GM23338 (cell line): Measurements from ENCODE around the gene ITIH3. TPM values are rescaled to one million over a fixed set of nuclear protein-coding genes. Genes with fewer than 3 reads are reported as not detected.

Experiments
- ATAC-seq: fragments of 200-7000 bp; cut with Tn5 transposase; 3 replicates; pipeline ENCODE4 v1.9.1; 2020
- DNase-seq: peaks from one replicate; pipeline ENCODE4 v3.0.0-alpha.2; 2015; ENCODE audit warnings: low spot score
- H2AFZ ChIP-seq: fragments of 200-600 bp; sonication (generic); 2 replicates; pipeline ENCODE4 v1.8.0; 2016; ENCODE audit warnings: antibody characterized with exemption, mild to moderate bottlenecking, moderate library complexity
- H3F3A ChIP-seq: fragments of 200-600 bp; sonication (generic); replicated peaks from 2 replicates; pipeline ENCODE4 v1.8.0; 2017; ENCODE audit warnings: antibody characterized with exemption, mixed run types, low read depth
- H3K27ac ChIP-seq: fragments of 200-600 bp; sonication (generic); 2 replicates; pipeline ENCODE4 v1.6.1; 2016; ENCODE audit warnings: low read depth
- H3K27me3 ChIP-seq: fragments of 200-600 bp; sonication (generic); 2 replicates; pipeline ENCODE4 v1.8.0; 2016; ENCODE audit warnings: mild to moderate bottlenecking, mixed run types, moderate library complexity; ENCODE audit not compliant: insufficient read depth
- H3K36me3 ChIP-seq: fragments of 200-600 bp; sonication (generic); 2 replicates; pipeline ENCODE4 v1.8.0; 2016; ENCODE audit warnings: mild to moderate bottlenecking; ENCODE audit not compliant: insufficient read depth
- H3K4me1 ChIP-seq: fragments of 200-600 bp; sonication (generic); 2 replicates; pipeline ENCODE4 v1.8.0; 2016; ENCODE audit warnings: mild to moderate bottlenecking, moderate library complexity; ENCODE audit not compliant: insufficient read depth
- H3K4me2 ChIP-seq: fragments of 200-600 bp; sonication (generic); 2 replicates; pipeline ENCODE4 v1.7.1; 2017; ENCODE audit warnings: mixed run types
- H3K4me3 ChIP-seq: fragments of 200-600 bp; sonication (generic); 2 replicates; pipeline ENCODE4 v1.6.1; 2016; ENCODE audit warnings: mixed run types
- H3K79me2 ChIP-seq: fragments of 200-600 bp; sonication (generic); replicated peaks from 2 replicates; pipeline ENCODE4 v1.8.0; 2017; ENCODE audit warnings: mild to moderate bottlenecking; ENCODE audit not compliant: insufficient read depth
- H3K9me2 ChIP-seq: fragments of 200-600 bp; sonication (generic); 2 replicates; pipeline ENCODE4 v1.8.0; 2017; ENCODE audit not compliant: insufficient read depth
- H4K20me1 ChIP-seq: fragments of 200-600 bp; sonication (generic); replicated peaks from 2 replicates; pipeline ENCODE4 v1.8.0; 2017; ENCODE audit warnings: mild to moderate bottlenecking; ENCODE audit not compliant: insufficient read depth
- H3K27ac Mint-ChIP-seq: 2 replicates; pipeline ENCODE4 v1.8.0; 2020; ENCODE audit warnings: inconsistent platforms, mild to moderate bottlenecking, moderate library complexity, mixed read lengths
- H3K27me3 Mint-ChIP-seq: 3 replicates; pipeline ENCODE4 v1.8.0; 2022; ENCODE audit warnings: low read depth, mild to moderate bottlenecking, moderate library complexity, mixed read lengths, inconsistent platforms; ENCODE audit not compliant: insufficient read depth, poor library complexity
- H3K36me3 Mint-ChIP-seq: 3 replicates; pipeline ENCODE4 v1.8.0; 2021; ENCODE audit warnings: low read depth, mild to moderate bottlenecking, inconsistent platforms, moderate library complexity, mixed read lengths
- H3K4me1 Mint-ChIP-seq: 3 replicates; pipeline ENCODE4 v1.8.0; 2020; ENCODE audit warnings: mild to moderate bottlenecking, inconsistent platforms, mixed read lengths
- H3K4me3 Mint-ChIP-seq: 3 replicates; pipeline ENCODE4 v1.8.0; 2021; ENCODE audit warnings: moderate library complexity, mild to moderate bottlenecking, inconsistent platforms, mixed read lengths
- H3K9me3 Mint-ChIP-seq: 3 replicates; pipeline ENCODE4 v1.8.0; 2020; ENCODE audit warnings: moderate library complexity, mild to moderate bottlenecking, inconsistent platforms, mixed read lengths
- CREB1 ChIP-seq: fragments of 250-450 bp; sonication (Bioruptor Pico); IDR thresholded peaks from 2 replicates; pipeline ENCODE4 v1.5.0; 2020; ENCODE audit warnings: low read depth, mild to moderate bottlenecking, moderate library complexity
- EZH2phosphoT487 ChIP-seq: fragments of 200-600 bp; sonication (generic); IDR thresholded peaks from one replicate; pipeline ENCODE4 v1.8.1; 2018; ENCODE audit warnings: antibody characterized with exemption; ENCODE audit not compliant: unreplicated experiment
- JUNB ChIP-seq: IDR thresholded peaks from one replicate; pipeline ENCODE4 v1.6.1; 2016; ENCODE audit warnings: antibody characterized with exemption; ENCODE audit not compliant: unreplicated experiment
- NANOG ChIP-seq: IDR thresholded peaks from 2 replicates; pipeline ENCODE4 v1.6.1; 2016; ENCODE audit warnings: antibody characterized with exemption, borderline replicate concordance
- STAT1 ChIP-seq: IDR thresholded peaks from one replicate; pipeline ENCODE4 v1.6.1; 2016; ENCODE audit warnings: antibody characterized with exemption; ENCODE audit not compliant: unreplicated experiment
- ZNF114 ChIP-seq: fragments of 250-450 bp; sonication (Bioruptor Pico); IDR thresholded peaks from 2 replicates; pipeline ENCODE4 v1.5.0; 2020; ENCODE audit warnings: mild to moderate bottlenecking, moderate library complexity
- ZNF331 ChIP-seq: fragments of 250-450 bp; sonication (Bioruptor Pico); IDR thresholded peaks from 2 replicates; pipeline ENCODE4 v1.5.0; 2020; ENCODE audit warnings: low read depth, mild to moderate bottlenecking, moderate library complexity
- polyA plus RNA-seq: library from polyadenylated mRNA; unstranded; fragments of >200 nt; fragmentation: Nextera tagmentation; extraction: Ambion mirVana; gene quantifications from 2 replicates; pipeline ENCODE4 v1.2.1, GENCODE V29; 2016
- total RNA-seq: library from RNA; depleted of rRNA; stranded (reverse); fragments of >200 nt; shearing (Covaris generic); gene quantifications from 2 replicates; pipeline ENCODE4 v1.2.3, GENCODE V29; 2014
- TF ChIP-seq, protein P1 (sequence below): IDR thresholded peaks from one replicate; pipeline ENCODE4 v1.6.1; 2018; ENCODE audit warnings: antibody characterized with exemption; ENCODE audit not compliant: unreplicated experiment
- TF ChIP-seq, protein P2 (sequence below), 2 experiments: fragments of 200-600 bp in 1 of 2; sonication (generic) in 1 of 2; conservative IDR thresholded peaks; 2 replicates each; pipeline versions ENCODE4 v1.5.1 to v1.6.1; 2016 to 2017; ENCODE audit warnings: antibody characterized with exemption in 2 of 2, low read depth in 2 of 2, mild to moderate bottlenecking in 2 of 2, moderate library complexity in 1 of 2

ITIH3 gene
- total and polyA plus RNA-seq, 2 experiments from 2014 or later = not detected

DNA sequence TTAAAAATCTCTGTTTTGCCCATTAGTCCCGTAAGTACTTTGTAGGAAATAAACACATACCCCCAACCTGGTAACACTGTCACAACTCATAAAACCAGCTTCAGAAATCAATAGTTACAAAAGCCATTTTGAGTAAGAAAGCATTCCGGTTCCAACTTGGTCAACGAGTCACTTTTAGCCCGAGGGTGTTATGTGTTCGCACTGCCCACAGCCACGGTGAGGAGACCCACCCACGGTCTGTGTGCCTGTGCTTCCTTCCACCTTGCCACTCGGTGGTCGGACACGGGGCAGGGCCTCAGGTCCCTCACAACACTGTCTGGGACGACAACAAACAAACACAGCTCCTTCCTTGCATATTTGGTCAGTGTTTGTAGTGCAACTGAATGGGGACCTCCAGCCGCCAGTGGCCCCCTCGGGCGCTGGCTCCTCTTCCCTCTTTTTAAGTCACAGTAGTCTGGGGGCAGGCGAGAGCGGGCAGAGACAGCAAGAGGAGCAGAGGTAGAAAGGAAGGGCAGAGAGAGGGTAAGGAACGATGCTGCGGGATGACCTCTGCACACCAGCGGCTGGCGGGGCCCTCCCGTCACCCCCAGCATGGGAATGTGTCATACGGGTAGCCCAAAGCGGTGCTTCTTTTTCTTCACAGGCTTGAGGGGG lies 45.4 kb downstream of the ITIH3 start:
- Histone ChIP-seq H3F3A (no peaks in the 10 kb centered on the region), H2AFZ (no peak overlapping the region), H3K27me3 (no peaks in the 10 kb centered on the region), H3K9me2 (no peaks in the 10 kb centered on the region), H3K36me3 (no peaks in the 10 kb centered on the region; the same call in 1 of the 2 replicates), H3K27ac (no peak overlapping the region), H3K4me3 (no peak overlapping the region), H4K20me1 (no peaks in the 10 kb centered on the region), H3K79me2 (no peaks in the 10 kb centered on the region), H3K4me1 (no peaks in the 10 kb centered on the region), H3K4me2 (no peak overlapping the region)
- Mint-ChIP-seq H3K9me3 (no peaks in the 10 kb centered on the region), H3K27me3 (peaks cover 11% of the 10 kb centered on the region), H3K4me1 (peaks cover 12% of the 10 kb centered on the region), H3K4me3 (no peak overlapping the region), H3K36me3 (peaks cover 15% of the 10 kb centered on the region; the same call in 2 of the 3 replicates), H3K27ac (no peak overlapping the region)
- DNase-seq (no peak), ATAC-seq (no peak)
- TF ChIP-seq CREB1 (CRISPR knock-in tag) = no peak
- TF ChIP-seq STAT1 = no peak
- no peak for TF ChIP-seq ZNF331 (CRISPR knock-in tag)

DNA sequence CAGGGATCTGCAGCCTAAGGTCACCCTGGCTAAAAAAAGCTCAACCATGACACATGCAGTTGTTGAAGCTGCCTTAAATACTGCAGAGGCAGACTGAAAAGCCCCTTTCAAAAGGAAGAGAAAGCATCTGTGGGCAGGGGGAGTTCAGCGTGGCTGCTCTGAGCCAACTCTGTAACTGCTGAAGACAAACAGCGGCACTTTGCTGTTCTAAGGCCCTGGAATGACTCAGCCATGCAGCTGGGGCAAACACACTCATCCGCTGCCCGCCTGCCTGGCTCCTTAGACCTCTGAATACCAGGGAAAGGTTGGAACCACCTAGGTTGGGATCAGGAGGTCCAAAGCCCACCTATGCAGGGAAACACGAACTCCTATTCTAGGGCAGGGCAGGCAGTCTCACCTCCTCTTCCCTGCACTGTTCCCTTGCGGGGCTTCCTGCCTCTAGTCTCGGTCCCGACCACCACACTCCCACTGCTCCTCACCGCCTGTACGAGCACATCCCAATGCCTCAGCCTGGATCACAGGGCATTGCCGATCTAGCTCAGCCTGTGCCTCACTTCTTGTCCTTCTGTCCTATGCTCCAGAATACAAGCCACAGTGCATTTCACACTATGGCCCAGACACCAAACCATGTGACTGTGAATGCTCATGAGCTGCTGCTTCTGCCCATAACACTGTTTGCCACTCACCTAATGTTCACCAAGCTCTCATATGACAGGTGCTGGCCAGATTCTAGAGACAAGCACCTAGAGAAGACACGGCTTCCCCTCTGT lies 46.8 kb downstream of the ITIH3 start:
- no peaks in the 10 kb centered on the region for H3K4me1 ChIP-seq
- H3K27me3 Mint-ChIP-seq = peaks cover 9% of the 10 kb centered on the region
- H3K9me2 ChIP-seq = no peaks in the 10 kb centered on the region
- no peaks in the 10 kb centered on the region for H3K9me3 Mint-ChIP-seq
- DNase-seq (no peak), ATAC-seq (no peak)
- H2AFZ ChIP-seq = no peak overlapping the region
- H3K36me3 Mint-ChIP-seq = peaks cover 15% of the 10 kb centered on the region; the same call in 2 of the 3 replicates
- peaks cover 2% of the 10 kb centered on the region; the same call in 1 of the 2 replicates for H4K20me1 ChIP-seq
- H3K27ac ChIP-seq = no peak overlapping the region
- peak overlapping the region; percentile 59; the same call in 1 of the 2 replicates for H3K27ac Mint-ChIP-seq
- no peaks in the 10 kb centered on the region for H3F3A ChIP-seq
- peaks cover 5% of the 10 kb centered on the region for H3K4me1 Mint-ChIP-seq
- H3K4me2 ChIP-seq = no peak overlapping the region
- TF ChIP-seq, protein P1, sequence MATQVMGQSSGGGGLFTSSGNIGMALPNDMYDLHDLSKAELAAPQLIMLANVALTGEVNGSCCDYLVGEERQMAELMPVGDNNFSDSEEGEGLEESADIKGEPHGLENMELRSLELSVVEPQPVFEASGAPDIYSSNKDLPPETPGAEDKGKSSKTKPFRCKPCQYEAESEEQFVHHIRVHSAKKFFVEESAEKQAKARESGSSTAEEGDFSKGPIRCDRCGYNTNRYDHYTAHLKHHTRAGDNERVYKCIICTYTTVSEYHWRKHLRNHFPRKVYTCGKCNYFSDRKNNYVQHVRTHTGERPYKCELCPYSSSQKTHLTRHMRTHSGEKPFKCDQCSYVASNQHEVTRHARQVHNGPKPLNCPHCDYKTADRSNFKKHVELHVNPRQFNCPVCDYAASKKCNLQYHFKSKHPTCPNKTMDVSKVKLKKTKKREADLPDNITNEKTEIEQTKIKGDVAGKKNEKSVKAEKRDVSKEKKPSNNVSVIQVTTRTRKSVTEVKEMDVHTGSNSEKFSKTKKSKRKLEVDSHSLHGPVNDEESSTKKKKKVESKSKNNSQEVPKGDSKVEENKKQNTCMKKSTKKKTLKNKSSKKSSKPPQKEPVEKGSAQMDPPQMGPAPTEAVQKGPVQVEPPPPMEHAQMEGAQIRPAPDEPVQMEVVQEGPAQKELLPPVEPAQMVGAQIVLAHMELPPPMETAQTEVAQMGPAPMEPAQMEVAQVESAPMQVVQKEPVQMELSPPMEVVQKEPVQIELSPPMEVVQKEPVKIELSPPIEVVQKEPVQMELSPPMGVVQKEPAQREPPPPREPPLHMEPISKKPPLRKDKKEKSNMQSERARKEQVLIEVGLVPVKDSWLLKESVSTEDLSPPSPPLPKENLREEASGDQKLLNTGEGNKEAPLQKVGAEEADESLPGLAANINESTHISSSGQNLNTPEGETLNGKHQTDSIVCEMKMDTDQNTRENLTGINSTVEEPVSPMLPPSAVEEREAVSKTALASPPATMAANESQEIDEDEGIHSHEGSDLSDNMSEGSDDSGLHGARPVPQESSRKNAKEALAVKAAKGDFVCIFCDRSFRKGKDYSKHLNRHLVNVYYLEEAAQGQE = no peak
- TF ChIP-seq NANOG = no peak
- TF ChIP-seq EZH2phosphoT487 = no peak
- TF ChIP-seq ZNF331 (CRISPR knock-in tag) = no peak
- TF ChIP-seq, protein P2, sequence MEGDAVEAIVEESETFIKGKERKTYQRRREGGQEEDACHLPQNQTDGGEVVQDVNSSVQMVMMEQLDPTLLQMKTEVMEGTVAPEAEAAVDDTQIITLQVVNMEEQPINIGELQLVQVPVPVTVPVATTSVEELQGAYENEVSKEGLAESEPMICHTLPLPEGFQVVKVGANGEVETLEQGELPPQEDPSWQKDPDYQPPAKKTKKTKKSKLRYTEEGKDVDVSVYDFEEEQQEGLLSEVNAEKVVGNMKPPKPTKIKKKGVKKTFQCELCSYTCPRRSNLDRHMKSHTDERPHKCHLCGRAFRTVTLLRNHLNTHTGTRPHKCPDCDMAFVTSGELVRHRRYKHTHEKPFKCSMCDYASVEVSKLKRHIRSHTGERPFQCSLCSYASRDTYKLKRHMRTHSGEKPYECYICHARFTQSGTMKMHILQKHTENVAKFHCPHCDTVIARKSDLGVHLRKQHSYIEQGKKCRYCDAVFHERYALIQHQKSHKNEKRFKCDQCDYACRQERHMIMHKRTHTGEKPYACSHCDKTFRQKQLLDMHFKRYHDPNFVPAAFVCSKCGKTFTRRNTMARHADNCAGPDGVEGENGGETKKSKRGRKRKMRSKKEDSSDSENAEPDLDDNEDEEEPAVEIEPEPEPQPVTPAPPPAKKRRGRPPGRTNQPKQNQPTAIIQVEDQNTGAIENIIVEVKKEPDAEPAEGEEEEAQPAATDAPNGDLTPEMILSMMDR (conservative IDR thresholded peaks at IDR 0.05; ENCODE audit: low read depth in 2 of 2) = no peak
- TF ChIP-seq ZNF114 (CRISPR knock-in tag) = no peak
- TF ChIP-seq JUNB = no peak
- no peak overlapping the region for H3K4me3 ChIP-seq
- no peaks in the 10 kb centered on the region for H3K27me3 ChIP-seq
- no peaks in the 10 kb centered on the region for H3K79me2 ChIP-seq
- H3K4me3 Mint-ChIP-seq = no peak overlapping the region
- no peaks in the 10 kb centered on the region; the same call in 1 of the 2 replicates for H3K36me3 ChIP-seq
